ENCODE results near the gene MAP3K21.

DNA sequence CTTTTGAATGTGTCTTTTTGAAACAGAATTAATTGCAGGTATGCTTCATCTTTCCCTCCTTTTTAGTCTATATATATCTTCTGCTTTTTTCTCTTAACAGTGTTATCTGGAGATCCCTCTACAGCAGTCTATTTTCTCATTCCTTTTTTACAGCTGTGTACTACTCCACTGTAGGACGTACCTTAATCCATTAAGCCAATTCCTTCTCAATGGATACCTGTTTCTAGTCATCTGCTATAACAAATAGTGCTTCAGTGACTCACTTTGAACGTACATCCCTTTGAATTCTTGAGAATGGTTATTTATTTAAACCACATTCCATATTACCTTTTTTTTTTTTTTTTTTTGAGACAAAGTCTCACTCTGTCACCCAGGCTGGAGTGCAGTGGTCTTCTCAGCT lies 47.6 kb upstream of the MAP3K21 start:
- TF ChIP-seq POLR2AphosphoS5 (IDR thresholded peaks at IDR 0.05) (no peak), EZH2 (IDR thresholded peaks at IDR 0.05; ENCODE audit: borderline replicate concordance, insufficient read depth, low read length, poor library complexity, severe bottlenecking) (no peak), EP300 (conservative IDR thresholded peaks at IDR 0.05; ENCODE audit: poor library complexity, severe bottlenecking) (no peak), TAF1 (IDR thresholded peaks at IDR 0.05; ENCODE audit: low read depth) (no peak), RAD21 (conservative IDR thresholded peaks at IDR 0.05) (no peak), SMC3 (conservative IDR thresholded peaks at IDR 0.05; ENCODE audit: poor library complexity) (no peak), MXI1 (conservative IDR thresholded peaks at IDR 0.05; ENCODE audit: poor library complexity, severe bottlenecking) (no peak)
- TF ChIP-seq, protein P1, sequence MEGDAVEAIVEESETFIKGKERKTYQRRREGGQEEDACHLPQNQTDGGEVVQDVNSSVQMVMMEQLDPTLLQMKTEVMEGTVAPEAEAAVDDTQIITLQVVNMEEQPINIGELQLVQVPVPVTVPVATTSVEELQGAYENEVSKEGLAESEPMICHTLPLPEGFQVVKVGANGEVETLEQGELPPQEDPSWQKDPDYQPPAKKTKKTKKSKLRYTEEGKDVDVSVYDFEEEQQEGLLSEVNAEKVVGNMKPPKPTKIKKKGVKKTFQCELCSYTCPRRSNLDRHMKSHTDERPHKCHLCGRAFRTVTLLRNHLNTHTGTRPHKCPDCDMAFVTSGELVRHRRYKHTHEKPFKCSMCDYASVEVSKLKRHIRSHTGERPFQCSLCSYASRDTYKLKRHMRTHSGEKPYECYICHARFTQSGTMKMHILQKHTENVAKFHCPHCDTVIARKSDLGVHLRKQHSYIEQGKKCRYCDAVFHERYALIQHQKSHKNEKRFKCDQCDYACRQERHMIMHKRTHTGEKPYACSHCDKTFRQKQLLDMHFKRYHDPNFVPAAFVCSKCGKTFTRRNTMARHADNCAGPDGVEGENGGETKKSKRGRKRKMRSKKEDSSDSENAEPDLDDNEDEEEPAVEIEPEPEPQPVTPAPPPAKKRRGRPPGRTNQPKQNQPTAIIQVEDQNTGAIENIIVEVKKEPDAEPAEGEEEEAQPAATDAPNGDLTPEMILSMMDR (IDR thresholded peaks at IDR 0.05; ENCODE audit: poor library complexity, severe bottlenecking): no peak
- TF ChIP-seq, protein P2, sequence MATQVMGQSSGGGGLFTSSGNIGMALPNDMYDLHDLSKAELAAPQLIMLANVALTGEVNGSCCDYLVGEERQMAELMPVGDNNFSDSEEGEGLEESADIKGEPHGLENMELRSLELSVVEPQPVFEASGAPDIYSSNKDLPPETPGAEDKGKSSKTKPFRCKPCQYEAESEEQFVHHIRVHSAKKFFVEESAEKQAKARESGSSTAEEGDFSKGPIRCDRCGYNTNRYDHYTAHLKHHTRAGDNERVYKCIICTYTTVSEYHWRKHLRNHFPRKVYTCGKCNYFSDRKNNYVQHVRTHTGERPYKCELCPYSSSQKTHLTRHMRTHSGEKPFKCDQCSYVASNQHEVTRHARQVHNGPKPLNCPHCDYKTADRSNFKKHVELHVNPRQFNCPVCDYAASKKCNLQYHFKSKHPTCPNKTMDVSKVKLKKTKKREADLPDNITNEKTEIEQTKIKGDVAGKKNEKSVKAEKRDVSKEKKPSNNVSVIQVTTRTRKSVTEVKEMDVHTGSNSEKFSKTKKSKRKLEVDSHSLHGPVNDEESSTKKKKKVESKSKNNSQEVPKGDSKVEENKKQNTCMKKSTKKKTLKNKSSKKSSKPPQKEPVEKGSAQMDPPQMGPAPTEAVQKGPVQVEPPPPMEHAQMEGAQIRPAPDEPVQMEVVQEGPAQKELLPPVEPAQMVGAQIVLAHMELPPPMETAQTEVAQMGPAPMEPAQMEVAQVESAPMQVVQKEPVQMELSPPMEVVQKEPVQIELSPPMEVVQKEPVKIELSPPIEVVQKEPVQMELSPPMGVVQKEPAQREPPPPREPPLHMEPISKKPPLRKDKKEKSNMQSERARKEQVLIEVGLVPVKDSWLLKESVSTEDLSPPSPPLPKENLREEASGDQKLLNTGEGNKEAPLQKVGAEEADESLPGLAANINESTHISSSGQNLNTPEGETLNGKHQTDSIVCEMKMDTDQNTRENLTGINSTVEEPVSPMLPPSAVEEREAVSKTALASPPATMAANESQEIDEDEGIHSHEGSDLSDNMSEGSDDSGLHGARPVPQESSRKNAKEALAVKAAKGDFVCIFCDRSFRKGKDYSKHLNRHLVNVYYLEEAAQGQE (IDR thresholded peaks at IDR 0.05; ENCODE audit: borderline replicate concordance): no peak

All from neural cell (in vitro differentiated cells).